Measurements from ENCODE around the gene ZNRF3.
A peak's percentile ranks its signal among the peaks of the same experiment; 100 is the strongest.
"Not testable (repeated sequence)": the region's sequence is repeated elsewhere in the genome, so short reads cannot be mapped to it uniquely, and the experiment has no call there.

Gene ZNRF3

DNA sequence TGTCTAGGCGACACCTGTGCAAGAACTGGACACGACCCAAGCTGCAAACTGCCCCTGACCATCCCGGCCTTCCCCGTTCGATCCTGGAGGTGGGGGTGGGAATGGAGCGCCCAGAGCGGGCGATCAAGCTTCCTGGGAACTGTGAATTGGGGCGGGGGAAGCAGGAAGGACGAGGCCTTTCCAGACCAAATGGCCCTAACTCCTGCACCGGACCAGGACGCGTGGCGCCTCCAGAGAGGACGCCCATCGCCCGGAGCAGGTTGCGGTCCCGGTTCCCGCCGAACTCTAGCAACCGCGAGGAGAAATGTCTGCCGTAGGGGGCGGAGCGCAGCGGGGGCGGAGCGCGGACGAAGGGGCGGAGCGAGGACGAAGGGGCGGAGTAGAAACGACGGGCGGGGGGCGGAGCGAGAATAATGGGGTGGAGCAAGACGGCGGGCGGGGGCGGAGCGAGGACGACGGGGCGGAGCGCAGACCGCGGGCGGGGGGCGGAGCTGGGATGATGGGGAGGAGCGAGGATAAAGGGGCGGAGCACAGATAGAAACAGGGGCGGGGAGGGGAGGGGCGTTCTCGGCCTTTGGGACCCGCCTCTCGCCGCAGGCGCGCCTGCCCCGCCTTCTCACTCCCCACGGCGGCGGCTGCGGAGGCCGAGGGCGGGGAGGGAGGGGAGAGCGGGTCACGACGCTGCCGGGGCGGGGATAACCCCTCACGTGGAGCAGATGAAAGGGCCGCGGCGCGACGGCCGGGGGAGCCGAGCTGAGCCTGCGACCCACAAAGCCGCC is at the start of gene ZNRF3:
ZNRF3 (plus strand) TSS at position 695 of the 779 bp plus-strand sequence. CDS start 195 bp downstream, outside the sequence.
- peak; percentile 83 to 89 (median 89) for DNase-seq (ENCODE audit: low read depth in 3 of 3)

DNA sequence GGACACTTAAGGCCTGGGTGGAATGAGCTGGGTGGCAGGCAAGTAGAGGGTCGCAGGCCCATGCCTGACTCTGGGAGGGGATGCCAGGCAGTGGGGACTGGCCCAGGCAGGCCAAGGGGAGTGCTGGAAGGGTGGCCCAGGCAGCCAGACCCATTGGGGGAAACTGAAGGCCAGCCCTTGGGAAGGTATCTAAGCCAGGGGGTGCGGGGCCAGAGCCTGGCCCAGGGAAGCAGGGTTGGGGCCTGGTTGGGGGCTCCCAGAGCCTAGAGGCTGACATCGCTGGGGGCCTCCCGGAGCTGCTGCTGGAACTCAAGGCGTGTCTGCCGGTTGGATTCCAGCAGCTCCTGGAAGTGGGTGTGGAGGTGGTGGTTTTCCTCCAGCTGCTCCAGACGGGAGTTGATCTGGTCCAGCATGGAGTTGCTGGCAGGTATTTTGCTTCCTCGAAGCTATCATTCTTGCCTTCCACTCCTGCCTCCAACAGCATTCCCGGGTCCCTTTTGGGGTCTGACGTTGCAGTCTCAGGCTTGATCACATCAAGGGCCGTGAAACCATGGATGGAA is 47.7 kb upstream of the ZNRF3 start:
- no peak for DNase-seq (ENCODE audit: low read depth in 3 of 3)

DNA sequence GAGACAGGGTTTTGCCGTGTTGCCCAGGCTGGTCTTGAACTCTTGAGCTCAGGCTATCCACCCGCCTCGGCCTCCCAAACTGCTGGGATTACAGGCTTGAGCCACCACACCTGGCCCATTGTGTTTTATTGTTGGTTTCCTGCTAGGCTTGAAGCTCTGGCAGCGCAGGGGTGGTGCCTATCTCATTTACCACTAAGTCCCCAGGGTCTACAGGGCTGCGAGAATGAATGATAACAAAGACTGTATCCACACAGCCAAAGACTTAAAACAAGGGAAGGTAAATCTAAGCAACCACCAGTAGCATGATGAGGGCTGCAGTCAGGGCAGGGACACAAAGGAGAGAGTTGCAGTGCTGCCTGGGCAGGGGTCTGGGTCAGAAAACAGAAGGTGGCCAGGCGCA is 45.7 kb upstream of the ZNRF3 start:
- no peak for DNase-seq (ENCODE audit: low read depth in 3 of 3)

DNA sequence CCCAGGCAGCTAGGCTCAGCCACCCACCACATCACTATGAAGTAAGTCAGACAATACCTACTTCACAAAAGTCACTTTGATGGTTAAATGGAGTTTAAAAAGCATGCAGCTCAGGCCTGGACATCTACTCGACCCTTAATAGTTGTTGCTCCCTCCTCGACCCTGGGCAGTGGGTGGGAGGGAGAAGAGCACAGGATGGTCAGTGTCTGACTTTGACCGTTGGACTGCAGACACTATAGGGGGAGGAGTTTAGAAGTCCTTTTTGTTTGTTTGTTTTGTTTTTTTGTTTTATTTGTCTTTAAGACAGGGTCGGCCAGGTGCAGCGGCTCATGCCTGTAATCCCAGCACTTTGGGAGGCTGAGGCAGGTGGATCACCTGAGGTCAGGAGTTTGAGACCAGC is 44.4 kb upstream of the ZNRF3 start:
- no peak for DNase-seq (ENCODE audit: low read depth in 3 of 3)

DNA sequence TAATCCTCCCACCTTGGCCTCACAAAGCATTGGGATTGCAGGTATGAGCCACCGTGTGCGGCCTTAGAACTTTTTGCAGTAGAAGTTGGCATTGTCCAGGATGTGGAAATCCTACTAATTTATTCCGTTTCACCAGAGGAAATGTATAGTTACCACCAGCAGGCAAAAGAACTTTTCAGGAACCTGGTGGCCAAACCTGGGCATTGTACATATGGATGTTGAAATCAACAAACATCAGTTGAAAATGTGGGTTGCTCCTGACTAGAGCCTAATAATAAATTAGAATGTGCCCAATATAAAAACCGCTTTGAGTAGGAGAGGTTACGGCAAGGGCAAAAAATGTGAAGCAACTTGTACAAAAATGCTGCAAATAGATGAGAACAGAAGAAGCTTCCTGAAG is 42.3 kb upstream of the ZNRF3 start:
- no peak for DNase-seq (ENCODE audit: low read depth in 3 of 3)

DNA sequence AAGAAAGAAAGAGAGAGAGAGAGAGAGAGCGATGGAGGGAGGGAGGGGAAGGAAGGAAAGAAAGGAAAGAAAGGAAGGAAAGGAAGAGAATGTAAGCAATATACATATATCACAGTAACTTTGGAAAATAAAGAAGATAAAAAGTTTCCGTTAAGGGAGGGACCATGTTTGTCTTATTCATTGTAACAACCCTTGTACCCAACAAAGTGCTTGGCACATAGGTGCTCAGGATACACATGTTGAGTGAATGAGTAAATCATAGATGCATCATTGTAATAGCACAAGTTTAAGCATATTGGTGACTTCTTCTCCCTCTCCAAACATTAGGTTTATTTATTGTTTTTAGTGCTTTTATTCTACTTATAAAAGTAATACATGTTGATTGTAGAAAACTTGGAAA is 39.7 kb upstream of the ZNRF3 start:
- no peak for DNase-seq (ENCODE audit: low read depth in 3 of 3)

DNA sequence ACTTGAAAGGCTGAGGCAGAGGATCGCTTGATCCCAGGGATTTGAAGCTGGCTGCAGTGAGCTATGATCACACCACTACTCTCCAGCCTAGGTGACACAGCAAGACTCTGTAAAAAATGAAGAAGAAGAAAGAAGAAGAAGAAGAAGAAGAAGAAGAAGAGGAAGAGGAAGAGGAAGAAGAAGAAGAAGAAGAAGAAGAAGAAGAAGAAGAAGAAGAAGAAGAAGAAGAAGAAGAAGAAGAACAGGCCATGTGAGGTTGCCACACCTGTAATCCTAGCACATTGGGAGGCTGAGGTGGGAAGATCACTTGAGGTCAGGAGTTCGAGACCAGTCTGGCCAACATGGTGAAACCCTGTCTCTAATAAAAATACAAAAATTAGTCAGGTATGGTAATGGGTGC is 39.1 kb upstream of the ZNRF3 start:
- DNase-seq (ENCODE audit: low read depth in 3 of 3): not testable (repeated sequence)

DNA sequence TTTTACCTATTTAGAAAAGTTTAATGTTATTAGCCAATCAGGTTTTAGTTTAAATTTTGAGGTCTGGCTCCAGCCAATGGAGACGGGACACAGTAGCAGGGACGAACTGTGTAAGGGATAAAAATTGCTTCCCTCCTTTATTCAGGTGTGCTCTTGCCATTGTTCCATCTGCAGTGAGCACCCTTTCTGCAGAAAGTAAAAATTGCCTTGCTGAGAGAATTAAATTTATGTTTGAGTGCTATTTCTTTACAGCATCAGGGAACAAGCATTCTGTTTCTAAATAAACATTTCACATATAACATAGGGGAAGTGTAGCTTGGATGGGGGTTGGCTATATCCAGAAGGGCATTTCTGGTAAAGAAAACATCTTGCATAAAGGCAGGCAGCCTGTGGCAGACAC is 36.4 kb upstream of the ZNRF3 start:
- no peak for DNase-seq (ENCODE audit: low read depth in 3 of 3)

DNA sequence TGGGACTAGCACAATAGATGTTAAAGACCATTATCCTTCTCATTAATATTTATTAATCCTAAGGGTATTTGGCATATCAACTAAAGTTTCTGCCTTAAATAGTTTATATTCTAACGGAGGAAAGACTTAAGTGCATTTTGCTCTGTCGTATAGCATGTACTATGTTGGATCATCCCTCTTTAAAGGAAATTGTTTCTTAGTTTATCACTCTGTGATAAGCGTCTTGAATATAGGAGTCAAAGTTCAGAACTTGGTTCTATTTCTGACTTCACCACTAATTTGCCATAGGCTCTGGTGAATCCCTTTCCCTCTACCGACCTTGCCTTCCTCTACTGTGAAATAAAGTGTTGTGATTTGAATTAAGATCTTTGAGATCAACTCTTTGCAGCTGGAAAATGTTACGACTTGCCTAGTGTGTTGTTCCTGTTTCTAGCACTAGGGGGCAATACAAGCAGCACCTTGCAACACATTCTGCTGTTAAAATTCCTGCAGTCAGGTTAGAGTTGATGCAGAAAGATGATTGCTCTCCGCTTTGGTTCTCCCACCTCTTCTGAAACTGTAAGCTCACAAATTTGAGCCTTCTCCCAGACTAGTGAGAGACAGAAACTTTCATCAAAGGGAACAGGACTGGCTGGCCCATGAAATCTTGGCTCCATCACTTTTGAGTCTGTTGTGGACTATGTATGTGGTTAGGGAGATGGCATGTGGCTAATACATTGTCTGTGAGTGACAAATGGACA is 27.8 kb upstream of the ZNRF3 start:
- peak in 2 of 3 donors; percentile 4 to 46 for DNase-seq (ENCODE audit: low read depth in 3 of 3)

DNA sequence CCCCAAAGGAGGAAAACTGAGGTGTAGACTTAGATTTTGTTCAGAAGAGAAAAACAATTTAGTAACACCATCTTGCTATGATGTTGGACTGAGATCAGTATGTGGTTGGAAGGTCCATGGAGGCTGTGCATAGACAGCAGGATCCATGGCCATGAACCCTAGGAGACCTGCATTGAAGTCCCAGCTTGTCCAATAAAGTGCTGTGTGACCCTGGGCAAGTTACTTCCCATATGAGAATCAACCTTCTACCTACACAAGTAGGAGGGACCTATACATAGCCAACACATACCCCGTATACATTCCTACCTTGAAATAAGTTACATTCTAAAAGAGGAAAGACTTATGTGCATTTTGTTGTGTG is 27.3 kb upstream of the ZNRF3 start:
- no peak for DNase-seq (ENCODE audit: low read depth in 3 of 3)

DNA sequence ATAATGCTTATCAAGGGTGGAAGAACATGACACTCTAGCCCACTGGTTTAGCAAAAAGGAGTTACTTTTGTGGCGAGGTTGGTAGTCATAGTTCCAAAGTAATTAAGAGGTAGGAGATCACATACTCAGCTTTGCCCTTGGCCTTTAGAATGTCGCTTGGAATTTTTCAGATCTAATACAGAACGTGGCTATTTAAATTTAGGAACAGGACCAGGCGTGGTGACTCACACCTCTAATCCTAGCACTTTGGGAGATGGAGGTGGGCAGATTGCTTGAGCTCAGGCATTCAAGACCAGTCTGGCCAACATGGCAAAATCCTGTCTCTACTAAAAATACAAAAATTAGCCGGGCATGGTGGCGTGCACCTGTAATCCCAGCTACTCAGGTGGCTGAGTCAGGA is 26.1 kb upstream of the ZNRF3 start:
- no peak for DNase-seq (ENCODE audit: low read depth in 3 of 3)

DNA sequence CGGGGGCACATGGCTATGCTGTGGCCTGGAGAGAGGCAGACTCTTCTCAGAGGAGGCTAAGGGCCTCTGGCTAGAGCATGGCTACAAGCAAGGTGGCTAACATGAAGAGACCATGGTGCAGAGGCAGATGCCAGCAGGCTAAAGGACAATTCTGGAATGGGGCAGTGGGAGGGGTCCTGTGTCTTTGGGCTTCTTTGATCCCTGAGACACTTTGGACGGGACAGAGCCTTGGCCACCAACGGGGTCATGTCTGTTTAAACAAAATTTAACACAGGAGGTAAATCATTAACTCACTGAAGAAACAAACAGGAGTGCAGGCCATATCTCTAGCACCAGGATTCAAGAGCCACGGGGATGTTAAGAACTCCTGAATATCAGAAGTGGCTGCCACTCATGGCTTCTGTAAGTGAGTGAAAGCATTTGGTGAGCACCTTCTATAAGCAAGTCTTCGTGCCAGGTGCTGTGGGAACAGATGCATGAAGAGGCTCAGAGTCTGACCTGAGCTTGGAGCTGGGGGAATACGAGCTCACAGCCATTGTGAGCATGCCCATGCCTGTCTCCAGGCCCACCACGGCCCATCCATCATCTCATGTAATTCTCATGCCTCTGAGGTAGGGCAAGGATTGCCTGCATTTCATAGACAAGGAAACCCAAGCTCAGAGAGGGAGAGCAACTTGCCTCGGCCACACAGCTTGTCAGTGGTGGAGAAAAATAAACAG is 18.3 kb upstream of the ZNRF3 start:
- DNase-seq (ENCODE audit: low read depth in 3 of 3): no peak

DNA sequence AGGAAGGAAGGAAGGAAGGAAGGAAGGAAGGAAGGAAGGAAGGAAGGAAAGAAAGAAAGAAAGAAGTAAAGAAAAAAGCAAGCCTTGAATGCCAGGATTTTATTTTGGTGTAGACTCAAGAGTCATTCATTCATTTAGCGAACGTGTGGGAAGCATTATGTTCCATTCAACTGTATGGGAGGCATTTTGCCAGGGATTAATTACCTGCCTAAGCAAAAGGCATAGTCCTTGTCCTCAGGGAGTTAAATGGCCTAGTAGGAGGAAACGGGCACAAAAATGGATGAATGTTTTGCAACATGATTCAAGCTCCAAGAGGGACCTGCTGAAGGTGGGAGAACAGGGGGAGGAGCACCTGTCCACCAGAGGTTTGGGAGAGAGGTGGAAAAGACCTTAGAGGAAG is 16.2 kb upstream of the ZNRF3 start:
- no peak for DNase-seq (ENCODE audit: low read depth in 3 of 3)

DNA sequence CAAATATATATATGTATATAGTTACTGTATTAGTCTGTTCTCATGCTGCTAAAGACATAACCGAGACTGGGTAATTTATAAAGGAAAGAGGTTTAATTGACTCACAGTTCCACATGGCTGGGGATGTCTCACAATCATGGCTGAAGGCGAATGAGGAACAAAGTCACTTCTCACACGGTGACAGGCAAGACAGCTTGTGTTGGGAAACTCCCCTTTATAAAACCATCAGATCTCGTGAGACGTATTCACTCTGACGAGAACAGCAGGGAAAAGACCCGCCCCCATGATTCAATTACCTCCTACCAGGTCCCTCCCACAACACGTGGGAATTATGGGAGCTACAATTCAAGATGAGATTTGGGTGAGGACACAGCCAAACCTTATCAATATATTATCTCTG is 15.0 kb upstream of the ZNRF3 start:
- peak in 2 of 3 donors; percentile 9 to 22 for DNase-seq (ENCODE audit: low read depth in 3 of 3)

DNA sequence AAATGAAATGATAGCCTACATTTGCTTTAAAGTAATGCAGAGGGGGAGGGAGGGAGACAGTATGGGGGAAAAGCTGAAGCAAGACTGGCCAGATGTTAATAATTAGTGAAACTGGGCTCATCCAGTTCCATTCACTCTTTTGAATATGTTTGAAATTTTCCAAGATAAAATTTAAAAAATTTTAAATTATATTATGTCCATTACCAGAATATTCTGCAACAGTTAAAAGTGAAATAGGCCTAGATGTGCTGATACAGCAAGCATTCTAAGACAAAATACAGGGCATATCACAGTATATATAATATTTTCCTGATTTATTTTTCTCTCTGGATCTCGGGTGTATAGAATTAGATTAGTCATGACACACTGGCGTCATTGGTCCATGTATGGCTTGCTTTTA is 13.6 kb upstream of the ZNRF3 start:
- no peak for DNase-seq (ENCODE audit: low read depth in 3 of 3)

DNA sequence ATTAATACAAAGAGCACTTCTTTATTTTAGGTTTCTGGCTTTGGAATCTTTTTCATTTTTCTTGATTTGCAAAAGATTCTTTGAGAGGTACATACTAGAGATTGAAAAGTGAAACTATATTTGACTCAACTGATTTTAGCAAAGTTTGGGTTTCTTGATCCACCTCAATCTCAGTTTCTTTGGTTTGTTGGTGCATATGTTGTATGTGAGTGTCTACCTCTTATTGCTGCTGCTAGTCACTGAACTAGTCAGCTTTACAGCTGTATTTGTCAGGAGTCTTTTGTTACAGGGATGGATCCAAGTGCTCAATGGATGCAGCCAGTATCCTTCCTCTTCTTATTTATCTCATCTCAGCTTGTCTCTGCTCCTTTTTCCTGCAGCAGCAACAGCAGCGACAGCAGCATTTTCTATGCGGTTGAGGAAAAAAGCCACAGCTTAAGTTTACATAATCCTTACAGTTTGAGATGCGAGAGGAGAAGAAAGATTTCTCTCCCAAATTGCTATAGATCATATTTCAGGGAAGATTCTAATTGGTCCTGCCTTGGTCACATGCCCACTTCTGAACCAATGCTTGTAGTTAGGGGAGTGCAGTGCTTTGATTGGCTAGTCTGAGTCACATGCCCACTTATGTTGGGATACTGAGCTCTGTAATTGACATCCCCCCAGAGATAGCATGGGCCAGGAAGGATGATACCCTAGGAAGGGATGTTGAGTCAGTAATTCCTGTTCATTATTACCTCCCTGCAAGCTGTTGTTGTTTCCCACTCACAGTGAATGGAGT is 10.0 kb upstream of the ZNRF3 start:
- DNase-seq (ENCODE audit: low read depth in 3 of 3): no peak

DNA sequence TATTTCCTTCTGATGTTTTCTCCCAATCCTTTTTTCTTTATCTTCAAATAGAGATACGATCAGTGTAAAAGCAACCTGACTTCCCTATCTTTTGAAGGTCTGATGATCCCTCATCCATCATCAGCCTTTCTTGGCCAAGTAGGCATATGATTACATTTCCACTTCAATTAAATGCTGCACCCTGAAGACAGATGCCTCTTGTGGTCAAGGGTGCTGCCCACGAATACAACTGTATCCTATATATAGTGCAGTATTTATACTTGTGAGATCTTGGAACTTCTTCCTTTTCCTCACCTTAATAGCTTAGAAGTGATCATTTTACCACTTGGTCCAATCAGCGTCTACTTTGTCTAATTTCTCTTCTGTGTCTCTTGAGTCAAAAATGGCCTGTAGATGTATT is 9.3 kb upstream of the ZNRF3 start:
- no peak for DNase-seq (ENCODE audit: low read depth in 3 of 3)

DNA sequence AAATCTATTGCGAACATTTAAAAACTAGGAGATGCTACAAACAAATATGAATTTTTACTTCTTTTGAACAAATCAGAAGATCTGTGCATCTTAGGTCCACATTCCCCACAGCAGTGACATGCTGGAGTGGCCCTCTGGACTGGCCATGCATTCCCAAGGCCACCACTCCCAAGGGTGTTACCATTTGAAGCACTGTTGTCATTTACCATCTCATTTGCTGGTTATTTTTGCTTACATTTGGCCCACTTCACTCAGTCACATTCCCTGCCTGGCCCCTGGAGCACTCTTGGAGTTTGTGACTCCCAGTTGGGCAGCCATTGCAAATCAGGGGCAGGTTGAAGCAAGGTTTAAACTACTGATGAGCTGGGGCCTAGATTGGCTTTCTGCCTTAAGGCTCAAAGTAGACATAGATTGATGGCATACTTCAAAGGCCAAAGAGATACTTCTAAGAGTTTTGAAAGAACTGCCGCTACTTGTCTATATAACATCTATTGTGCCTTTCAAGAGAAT is 8.5 kb upstream of the ZNRF3 start:
- DNase-seq (ENCODE audit: low read depth in 3 of 3): no peak

DNA sequence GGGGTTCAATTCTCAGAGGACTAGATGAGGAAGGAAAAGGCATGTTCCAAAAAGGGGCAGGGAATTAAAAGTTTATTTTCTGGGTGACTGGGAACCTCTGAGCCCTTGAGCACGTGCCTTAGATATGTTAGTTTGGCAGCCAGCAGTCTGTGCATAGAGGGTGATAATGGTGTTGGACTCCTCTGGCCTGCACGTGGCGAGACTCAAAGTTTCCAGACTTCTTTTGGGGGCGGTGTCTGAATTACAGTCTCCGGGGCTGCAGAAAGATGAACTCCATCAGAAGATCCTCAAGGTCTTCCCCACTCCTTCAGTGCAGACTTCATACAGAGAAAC is 861 bp upstream of the ZNRF3 start:
- DNase-seq (ENCODE audit: low read depth in 3 of 3): no peak

DNA sequence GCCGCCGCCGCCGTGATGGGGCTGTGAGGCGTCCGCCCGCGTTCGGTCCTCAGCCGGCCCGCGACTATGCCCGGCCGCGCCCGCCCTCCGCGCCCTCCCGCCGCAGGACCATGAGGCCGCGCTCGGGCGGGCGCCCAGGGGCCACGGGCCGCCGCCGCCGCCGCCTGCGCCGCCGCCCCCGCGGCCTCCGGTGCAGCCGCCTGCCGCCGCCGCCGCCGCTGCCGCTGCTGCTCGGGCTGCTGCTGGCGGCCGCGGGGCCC is 215 bp downstream of the ZNRF3 start:
- DNase-seq (ENCODE audit: low read depth in 3 of 3): no peak

DNA sequence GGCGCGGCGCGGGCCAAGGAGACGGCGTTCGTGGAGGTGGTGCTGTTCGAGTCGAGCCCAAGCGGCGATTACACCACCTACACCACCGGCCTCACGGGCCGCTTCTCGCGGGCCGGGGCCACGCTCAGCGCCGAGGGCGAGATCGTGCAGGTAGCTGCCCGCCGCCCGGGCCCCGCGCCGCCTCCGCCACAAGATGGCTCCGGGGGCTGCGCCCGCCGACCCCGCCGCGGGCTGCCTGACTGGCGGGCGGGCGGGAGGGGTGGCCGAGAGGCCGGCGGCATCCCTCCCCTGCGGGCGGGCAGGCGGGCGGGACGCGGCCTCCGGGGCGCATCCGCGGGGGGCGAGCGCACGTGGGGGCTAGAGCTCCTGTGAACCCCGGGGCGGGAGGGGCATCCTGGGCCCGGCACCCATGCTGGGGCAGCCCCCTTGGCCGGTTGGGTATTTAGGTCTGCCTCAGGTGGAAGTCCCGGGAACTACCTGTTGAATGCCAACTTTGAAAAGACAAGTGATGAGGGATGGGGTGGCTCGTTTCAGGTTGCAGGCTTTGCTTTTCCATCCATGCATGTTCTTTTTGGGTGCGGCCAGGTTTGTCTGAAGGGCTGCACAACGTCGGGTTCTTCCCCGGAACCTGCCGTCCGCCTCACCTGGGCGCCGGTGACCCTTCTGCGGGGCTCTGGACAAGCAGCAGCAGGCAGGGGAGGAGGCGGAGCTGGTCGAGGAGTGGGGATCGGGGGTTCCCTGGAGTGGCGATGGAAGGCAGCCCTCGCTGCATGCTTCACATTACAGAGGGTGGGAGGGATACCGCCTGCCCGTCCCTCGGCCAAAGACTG is 760 bp downstream of the ZNRF3 start:
- peak in 1 of 3 donors; percentile 23 for DNase-seq (ENCODE audit: low read depth in 3 of 3)

Measured in stimulated activated CD4-positive, alpha-beta T cell treated with anti-CD3 and anti-CD28 coated beads, TNF-alpha, amount 100 ng/mL, for 48 hours (primary cell).